ENCODE data around the gene MTX3.

Gene MTX3

DNA sequence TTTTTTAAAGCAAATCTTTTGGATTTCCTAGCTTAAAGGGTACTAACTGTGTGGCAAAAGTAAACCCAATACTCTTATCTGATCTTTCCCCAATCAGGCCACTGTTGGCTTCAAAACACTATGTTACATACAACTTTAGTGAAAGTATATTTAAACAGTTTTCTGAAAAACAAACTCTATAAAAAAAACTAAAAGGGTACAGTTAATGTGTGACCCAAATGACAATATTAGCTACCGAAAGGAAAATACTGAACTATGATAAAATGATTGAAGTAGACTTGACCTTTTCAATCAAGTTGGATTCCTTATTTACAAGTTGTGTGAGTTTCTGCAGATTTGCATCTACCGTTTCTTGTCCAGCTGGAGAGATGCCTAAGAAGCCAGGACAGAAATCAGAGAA is 5.8 kb downstream of the MTX3 start:
- H3K4me3 ChIP-seq (ENCODE audit: low read depth, low read length), result no peak overlapping the region
- DNase-seq (ENCODE audit: low read depth), result no peak

DNA sequence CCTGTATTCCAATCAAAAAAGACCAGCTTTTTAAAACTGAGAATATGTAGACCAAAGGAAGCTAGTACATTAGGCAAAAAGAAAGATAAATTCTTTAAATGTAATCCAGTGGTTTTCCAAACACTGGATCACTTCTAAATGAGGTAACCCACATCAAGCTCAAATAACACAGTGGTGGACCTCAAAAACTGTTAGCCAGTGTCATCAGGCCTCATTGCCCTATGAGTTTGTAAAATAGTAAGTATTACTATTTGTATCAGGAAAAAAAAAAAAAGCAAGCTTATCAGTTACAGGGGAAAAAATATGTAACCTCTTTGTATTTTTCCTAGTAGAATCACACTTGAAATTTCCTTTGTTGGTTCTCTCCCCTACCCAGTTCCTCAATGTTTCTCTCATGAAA is 6.7 kb downstream of the MTX3 start:
- no peak for DNase-seq (ENCODE audit: low read depth)
- no peak overlapping the region for H3K4me3 ChIP-seq (ENCODE audit: low read depth, low read length)

DNA sequence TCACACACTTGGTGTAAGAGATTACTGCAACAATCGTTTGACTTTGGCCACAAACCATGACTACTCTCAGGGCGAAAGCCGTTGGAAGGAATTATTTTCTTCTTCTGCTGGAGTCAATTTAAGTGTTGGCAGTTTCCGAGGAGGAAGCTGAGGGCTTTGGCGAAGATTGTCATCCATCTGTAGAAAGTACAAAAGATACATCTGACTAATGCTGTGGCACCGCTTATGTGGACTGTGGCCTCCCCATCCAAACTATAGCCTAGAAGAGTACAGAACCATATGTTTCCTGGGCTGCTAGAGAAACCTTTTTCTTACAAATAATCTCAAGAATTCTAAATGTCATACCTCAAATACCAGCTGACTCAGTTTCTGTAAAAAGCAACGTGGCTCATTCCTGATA is 7.4 kb downstream of the MTX3 start:
- no peak overlapping the region for H3K4me3 ChIP-seq (ENCODE audit: low read depth, low read length)
- no peak for DNase-seq (ENCODE audit: low read depth)

DNA sequence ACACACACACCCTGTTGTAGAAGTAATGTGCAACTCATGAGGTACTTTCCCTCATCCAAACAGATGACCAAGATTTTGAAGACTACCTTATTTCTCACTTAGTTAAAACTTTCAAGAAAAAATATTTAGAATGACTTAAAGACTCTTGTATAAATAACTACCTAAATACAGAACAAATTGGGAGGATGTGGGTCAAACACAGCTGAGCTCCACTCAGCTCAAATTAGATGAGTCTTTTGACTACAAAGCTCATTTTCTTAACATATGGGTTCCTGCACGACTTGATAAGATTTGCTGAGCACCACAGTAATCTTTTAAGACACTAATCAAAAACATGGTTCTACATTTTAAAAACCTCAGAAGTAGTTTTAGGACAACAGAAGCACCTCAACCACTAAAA is 8.9 kb downstream of the MTX3 start:
- H3K4me3 ChIP-seq (ENCODE audit: low read depth, low read length), result no peak overlapping the region
- no peak for DNase-seq (ENCODE audit: low read depth)

DNA sequence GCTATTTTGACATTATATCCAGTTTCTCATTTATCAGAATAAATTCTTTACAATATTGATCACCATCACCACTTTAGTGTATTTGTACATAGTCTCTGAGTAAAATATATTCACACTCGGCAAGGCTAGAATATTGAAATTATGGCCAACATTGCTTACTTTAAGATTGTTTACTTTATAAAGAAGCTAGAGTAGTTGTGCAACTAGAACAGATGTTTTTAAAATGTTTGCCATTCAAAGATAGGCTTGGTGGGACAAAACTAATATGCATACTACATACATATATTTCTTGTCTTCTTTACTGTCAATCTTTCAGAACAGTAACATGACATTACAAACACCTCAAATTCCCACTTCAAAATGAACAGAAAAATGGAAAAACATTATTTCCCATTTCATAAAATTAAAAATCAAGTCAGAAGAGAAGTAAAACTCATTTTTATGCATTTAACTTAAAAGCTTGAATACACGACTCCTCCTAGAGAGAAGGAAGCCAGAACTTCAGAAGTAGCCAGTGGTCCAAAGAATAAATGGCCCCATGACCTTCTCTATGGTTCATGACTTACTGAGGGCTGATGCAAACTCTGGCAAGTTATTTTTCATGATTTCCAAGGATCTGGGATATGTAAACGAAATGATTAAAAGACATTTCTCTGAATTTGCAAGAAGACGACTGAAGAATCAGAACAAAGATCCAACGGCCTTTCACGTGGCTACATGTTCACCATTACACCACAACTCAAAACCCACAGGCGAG is 14.1 kb downstream of the MTX3 start:
- DNase-seq (ENCODE audit: low read depth), result no peak
- H3K4me3 ChIP-seq (ENCODE audit: low read depth, low read length), result no peak overlapping the region

DNA sequence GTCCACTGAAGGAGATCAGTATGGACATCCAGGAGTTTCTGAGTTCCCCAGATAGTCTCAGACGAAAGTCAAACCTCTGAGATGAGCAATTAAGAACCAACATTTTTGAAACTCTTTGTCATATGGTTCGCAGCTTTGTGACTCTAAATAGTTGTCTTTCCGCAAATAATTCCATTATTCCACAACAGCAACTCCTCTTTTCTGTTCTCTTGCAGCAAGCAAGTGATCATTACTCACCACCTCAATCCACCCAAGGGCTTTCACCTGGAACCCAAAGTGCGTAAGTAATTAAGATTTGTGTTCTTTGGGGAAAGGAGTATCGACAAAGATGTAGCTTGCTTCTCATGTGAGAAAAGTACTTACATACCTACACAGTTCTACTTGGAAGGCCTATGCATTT is 15.6 kb downstream of the MTX3 start:
- H3K4me3 ChIP-seq (ENCODE audit: low read depth, low read length), result no peak overlapping the region
- no peak for DNase-seq (ENCODE audit: low read depth)

DNA sequence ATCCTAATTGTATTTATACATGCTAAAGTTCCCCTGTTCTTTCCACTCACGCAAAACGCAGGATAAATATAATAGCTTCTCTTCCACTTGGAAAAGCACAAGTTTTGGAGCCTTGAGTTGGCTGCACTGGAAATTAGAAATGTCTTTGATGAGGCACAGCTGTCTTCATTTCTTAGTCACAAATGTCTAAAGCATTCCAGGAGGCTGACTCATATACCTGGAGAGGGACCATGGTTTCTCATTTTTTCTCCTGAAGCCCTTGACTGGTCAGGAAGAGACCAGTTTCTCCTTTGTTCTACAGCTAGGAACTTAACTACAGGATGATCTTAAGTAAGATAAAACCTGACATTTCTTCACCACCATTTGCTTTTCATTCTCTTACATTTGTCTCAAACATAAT is 16.2 kb downstream of the MTX3 start:
- DNase-seq (ENCODE audit: low read depth), result no peak
- no peak overlapping the region for H3K4me3 ChIP-seq (ENCODE audit: low read depth, low read length)

DNA sequence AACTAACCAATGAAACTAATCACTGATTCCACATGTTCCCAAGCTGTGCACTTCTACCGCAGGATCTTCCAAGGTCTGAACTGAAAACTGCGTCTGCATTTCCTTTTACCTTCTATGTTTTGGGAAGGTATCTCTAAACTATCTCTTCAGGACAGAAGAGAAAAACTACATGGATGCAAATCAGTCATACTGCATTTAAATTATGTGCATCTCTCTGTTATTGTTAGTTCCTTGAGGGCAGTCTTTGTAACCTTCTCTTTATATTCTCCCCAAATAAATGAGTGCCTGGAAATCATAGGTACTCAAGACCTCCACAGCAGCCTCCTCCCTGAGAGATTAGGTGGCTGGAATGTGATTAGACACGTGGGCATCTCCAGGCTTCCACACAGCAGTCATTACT is 17.1 kb downstream of the MTX3 start:
- DNase-seq (ENCODE audit: low read depth), result no peak
- no peak overlapping the region for H3K4me3 ChIP-seq (ENCODE audit: low read depth, low read length)

DNA sequence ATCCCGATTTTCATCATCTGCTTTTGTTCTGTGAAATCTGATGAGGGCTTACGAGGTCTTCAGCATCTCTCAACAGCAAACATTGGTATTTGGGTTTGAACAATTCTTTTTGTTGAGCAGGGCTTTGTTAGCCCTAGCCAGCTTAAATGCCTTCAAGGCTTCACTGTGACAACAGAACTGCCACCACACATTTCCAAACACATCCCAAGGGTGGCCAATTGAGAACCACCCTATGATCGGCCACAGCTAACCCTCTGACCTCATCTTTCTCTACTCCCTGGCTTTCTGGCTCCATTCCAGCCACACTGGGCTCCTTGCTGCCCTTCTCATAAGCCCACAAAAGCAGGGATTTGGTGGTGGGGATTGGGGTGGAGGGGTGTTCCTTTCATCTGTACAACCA is 17.6 kb downstream of the MTX3 start:
- H3K4me3 ChIP-seq (ENCODE audit: low read depth, low read length), result no peak overlapping the region
- no peak for DNase-seq (ENCODE audit: low read depth)

DNA sequence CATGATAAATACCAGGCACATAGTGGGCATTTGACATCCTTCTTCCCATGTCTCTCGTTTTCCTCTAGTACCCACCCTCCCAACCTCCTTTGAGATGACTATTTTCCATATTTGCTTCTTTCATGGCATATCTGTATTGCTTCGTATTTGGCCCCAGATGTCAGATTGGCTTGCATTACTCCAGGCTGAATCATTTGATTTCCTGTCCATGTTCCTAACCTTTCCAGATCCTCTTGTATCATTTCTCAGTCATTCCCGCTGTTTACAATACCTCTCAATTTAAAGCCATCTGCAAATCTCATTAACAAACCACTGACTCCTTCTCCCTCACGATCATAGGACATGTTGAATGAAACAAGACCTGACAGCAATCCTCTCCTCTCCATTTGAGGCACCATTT is 19.9 kb downstream of the MTX3 start:
- peak; percentile 72 for DNase-seq (ENCODE audit: low read depth)
- no peak overlapping the region for H3K4me3 ChIP-seq (ENCODE audit: low read depth, low read length)

DNA sequence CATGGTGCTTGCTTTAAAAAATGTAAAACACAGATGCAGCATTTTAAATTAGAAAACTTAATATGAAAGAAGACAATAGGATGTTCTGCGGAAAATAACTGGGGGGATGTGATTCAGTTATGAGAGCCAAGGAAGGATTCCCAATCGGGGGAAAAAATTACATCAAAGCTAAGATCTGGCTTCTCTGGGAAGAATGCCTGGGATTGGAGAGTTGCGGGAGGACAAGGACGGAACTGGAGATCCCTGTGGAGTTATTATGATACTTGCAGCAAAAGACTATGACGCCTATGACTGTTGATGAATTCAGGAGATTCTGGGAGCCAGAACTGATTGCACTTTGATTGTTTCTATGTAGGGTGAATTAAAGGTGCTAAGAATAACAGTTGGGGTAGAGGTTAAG is 24.6 kb downstream of the MTX3 start:
- DNase-seq (ENCODE audit: low read depth), result no peak
- no peak overlapping the region for H3K4me3 ChIP-seq (ENCODE audit: low read depth, low read length)

DNA sequence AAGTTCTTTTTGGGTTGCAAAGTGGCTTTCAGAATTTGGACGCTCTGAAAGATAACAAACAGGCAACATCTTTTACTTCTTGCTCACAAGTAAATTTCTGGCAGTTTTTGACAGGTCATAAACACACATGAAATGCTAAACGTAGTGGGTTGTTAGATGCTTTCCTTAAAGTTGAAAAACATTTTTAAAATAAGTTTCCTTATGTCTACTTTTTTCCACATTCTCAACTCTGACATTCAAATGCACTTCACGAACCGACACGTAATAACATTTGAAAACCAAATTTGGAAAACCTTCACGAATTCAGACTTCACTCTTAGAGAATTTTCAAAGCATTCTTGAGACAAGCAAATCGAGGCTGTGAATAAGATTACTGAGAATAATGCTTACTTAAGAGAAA is 26.9 kb downstream of the MTX3 start:
- no peak overlapping the region for H3K4me3 ChIP-seq (ENCODE audit: low read depth, low read length)
- no peak for DNase-seq (ENCODE audit: low read depth)

DNA sequence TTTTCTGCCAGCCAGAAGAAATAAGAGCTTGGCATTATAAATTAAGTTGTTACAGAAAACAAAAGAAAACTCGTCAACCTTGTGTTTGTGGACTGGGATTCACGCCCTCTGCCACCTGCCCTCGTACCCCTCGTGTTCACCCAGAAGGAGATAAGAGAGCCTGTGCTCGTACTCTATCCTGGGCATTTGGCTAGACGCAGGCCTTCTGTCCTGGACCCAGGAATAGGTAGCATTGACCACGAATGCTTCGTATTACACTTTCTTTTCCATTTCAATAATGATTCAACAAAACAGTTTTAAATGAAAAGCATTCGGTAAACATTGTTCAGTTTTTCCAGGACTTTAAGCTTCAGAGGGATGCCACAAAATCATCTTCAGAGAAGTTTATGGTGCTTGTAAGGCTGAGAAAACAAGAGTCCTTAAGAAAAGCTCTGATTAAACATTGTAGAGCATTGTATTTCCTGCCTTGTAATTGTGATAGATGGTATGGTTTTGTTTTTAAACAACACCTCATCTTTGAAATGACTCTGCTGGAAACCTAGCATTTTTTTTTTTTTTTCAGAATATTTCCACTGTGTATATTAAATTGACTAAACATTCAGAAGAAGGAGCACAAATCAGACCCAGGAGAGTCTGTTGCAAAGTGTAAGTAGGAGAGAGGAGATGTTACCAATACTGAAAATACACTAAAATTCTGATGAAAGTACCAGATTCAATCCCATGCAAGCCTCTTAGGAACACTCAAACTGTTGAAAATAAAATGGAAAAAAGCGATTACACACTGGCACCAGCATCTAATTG is 27.6 kb downstream of the MTX3 start:
- no peak for DNase-seq (ENCODE audit: low read depth)
- no peak overlapping the region for H3K4me3 ChIP-seq (ENCODE audit: low read depth, low read length)

DNA sequence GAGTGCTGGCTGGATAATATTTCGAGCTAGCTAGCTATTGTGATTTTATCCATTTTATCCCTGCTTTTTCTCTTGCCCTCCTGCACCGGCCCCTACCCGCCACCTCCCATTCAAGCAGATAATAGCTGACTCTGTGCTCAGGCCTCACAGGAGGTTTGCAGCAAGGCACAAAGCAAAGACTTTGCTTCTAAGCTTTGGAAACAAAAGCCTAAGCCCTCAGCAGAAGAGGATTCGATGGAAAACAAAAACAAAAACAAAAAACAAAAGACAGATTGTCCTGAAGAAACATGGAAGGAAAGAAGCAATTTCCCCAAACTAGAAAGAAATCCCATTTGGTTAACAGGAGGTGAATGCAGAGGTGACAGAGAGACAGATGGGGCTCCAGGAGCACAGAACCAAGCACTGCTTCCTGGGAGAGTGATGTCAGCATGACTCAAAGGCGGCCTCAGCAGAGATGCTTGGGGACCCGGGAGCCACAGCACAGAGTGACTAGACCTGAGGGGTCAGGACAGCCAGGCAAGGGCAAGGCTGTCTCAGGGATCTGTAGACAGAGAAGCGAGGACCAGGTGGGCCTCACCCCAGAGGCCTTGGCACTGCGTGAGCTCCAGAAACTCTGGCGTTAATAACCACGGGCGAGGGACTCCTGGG is 28.4 kb downstream of the MTX3 start:
- DNase-seq (ENCODE audit: low read depth), result no peak
- H3K4me3 ChIP-seq (ENCODE audit: low read depth, low read length), result no peak overlapping the region

DNA sequence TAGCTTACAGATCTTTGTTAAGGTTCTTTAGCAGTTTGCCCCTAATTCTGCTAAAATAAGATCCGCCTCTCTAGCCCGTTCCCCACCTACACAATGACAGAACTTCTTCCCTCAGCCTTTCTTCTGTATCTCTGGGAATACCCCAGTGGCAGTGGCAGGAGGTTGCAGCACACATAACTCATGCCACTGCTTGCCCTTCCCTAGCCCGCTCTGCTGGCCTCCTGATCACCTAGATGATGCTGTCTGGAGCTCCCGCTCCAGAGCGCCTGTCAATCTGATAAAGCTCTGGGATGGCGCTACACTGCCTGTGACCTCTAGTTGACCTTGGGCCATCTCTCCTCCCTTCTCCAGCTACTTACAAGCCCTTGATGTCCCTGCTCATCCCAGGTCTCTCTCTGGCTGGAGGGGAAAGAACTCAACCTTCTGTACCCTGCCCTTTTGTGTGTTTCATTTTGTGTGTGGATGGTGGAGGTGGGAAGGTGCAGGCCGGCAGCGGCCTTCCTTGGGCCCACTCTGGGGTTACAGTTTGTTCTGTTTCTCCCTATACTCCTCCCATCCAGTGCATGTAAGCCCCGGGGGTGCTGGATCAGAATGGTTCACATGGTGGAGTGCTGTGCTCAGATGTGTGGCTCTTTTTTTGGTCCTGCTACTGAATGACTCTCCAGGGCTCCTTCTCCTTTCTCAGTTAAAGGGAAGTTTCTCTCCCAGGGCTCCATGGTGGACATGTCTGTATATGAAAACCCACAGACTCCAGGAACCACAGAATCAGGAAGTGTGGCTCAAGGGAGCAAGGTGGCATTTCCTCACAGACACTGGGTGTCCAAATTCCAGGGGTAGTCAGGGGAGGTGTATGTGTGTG is 29.1 kb downstream of the MTX3 start:
- DNase-seq (ENCODE audit: low read depth), result no peak
- H3K4me3 ChIP-seq (ENCODE audit: low read depth, low read length), result no peak overlapping the region

DNA sequence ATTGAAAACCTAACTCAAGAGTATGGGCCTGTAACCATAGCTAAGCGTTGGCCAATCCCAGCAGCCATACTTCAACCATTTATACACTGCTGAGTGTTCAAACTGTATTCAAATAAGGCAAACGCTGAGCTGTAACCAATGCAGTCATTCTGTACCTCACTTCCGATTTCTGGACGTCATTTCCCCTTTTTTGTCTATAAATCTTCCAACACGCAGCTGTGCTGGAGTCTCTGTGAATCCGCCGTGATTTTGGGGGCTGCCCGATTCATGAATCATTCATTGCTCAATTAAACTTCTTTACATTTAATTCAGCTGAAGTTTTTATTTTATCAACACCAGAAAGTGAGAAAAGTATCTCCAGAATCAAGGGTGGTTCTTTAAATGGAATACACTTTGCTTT is 31.7 kb downstream of the MTX3 start:
- no peak overlapping the region for H3K4me3 ChIP-seq (ENCODE audit: low read depth, low read length)
- no peak for DNase-seq (ENCODE audit: low read depth)

DNA sequence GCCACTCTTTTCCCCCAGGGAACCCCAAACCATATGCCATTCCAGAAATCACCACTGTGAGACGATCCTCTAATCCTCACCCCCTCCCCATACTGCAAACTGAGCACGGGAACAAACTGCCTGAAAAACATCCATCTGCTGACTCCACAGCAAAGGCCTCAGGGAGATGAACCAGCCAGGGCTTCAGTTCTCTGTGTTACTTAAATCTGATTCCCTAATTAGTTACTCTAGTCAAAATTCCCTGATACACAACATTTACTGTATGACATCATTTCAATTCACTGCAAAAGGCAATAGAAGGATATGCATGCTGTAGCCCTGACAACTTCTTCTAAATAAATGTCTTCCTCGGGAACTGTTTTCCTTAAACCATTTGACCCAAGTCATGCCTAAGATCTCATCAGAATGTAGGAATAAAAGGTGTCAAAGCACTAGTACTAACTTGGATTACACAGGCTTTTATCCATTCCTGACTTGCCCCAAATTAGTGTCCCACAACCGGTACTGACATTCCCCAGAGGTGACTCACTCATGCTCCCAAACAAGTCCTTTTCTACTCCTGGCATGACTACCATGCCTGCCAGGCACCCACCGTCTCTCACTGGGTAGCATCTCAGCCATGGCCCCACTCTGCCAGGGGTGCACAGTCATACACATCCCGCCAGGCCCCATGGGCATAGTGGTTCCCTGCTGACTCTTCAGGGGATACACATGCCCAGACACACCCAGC is 35.0 kb downstream of the MTX3 start:
- no peak overlapping the region for H3K4me3 ChIP-seq (ENCODE audit: low read depth, low read length)
- DNase-seq (ENCODE audit: low read depth), result no peak

DNA sequence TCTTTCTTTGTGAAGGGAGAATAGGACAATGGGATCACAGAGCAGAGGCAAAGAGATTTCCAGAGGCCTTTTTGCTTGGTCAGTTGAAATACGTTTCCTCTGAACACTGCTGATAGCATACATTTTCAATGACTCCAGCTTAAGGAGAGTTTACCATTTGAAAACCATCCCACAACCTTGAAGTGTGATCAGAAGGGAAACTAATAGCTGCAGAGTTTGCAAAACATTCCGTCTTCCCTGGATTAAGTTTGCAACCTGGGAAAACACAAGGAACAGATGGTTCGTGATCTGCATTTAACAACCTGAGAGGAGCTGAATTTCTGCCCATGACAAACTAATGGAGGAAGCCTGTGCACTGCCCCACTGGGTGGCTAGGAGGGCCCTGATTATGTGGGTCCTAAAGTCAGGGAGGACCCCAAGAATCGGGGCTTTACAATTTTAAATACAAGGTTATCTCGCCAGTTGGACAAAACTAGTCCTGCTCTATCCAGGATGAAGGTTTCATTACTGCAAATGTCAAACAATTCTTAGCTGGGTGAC is 35.6 kb downstream of the MTX3 start:
- no peak for DNase-seq (ENCODE audit: low read depth)
- no peak overlapping the region for H3K4me3 ChIP-seq (ENCODE audit: low read depth, low read length)

DNA sequence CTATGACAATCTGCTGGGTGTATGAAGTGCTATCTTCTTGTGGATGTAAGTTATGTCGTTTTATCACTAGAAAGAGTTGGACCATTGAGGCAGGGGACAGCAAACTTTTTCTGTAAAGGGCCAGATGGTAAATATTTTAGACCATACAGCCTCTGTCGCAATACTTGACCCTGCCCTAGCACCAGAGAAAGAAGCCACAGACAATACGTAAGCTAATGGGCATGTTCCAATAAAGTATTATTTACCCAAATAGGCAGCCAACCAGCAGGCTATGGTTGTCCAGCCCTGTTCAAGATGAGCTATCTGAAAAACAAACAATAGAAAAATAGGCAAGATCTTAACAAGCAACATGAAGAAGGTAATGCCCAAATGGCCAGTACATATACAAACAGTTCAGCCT is 36.4 kb downstream of the MTX3 start:
- DNase-seq (ENCODE audit: low read depth), result no peak
- no peak overlapping the region for H3K4me3 ChIP-seq (ENCODE audit: low read depth, low read length)
